Endometrial microvascular endothelial cells (primary cell): ENCODE data around the gene YRDC. TPM values are rescaled to one million over a fixed set of nuclear protein-coding genes. Genes with fewer than 3 reads are reported as not detected.

Source experiments
- in situ Hi-C: cut with HindIII; loops from 2 replicates; pipeline ENCODE4 v1.10.0; 2017; ENCODE audit warnings: low sequenced_read_pairs, low pct_unique_long_range_greater_than_20kb; ENCODE audit errors: inconsistent ontology term
- total RNA-seq: library from RNA; depleted of rRNA; stranded (reverse); fragments of >200 nt; gene quantifications from one replicate; pipeline ENCODE4 v1.2.3, GENCODE V29; 2015; ENCODE audit errors: inconsistent ontology term

YRDC gene, protein sequence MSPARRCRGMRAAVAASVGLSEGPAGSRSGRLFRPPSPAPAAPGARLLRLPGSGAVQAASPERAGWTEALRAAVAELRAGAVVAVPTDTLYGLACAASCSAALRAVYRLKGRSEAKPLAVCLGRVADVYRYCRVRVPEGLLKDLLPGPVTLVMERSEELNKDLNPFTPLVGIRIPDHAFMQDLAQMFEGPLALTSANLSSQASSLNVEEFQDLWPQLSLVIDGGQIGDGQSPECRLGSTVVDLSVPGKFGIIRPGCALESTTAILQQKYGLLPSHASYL
- 25.5 TPM for total RNA-seq

DNA sequence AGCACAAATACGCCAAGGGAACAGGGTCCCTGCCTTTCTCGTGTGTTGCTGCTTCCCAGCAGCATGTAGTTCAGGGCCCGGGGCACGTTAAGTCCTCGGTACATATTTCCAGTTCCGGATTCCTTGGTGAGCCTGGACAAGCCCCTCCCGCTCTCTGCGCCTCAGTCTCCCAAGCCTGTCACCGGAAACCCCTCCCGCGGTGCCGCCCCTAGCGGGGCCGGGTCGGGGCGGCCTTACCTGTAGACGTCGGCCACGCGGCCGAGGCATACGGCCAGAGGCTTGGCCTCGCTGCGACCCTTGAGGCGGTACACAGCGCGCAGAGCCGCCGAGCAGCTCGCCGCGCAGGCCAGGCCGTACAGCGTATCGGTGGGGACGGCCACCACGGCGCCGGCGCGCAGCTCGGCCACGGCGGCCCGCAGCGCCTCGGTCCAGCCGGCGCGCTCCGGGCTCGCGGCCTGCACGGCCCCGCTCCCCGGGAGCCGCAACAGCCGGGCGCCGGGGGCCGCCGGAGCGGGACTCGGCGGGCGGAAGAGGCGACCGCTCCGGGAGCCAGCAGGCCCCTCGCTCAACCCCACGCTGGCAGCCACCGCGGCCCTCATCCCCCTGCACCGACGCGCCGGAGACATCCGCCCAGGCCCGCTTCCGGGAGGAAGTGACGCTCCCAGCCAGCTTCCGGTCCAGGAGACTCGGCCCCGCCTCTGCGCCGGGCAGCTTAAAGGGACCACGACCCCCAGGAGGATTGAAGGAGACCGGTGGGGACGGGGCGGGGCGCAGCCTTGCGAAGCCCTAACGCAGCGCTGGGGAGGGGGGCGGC, at the start of gene YRDC, which contains the start of gene C1orf122:
Gene YRDC, minus strand, starts transcription at position 654 of the 814 bp plus-strand sequence. Its CDS starts 28 bp downstream, at position 626.
Gene C1orf122, plus strand, starts transcription at position 236 of the 814 bp plus-strand sequence. CDS start 615 bp downstream, outside the sequence.
- in situ Hi-C loops = no loop called here

DNA sequence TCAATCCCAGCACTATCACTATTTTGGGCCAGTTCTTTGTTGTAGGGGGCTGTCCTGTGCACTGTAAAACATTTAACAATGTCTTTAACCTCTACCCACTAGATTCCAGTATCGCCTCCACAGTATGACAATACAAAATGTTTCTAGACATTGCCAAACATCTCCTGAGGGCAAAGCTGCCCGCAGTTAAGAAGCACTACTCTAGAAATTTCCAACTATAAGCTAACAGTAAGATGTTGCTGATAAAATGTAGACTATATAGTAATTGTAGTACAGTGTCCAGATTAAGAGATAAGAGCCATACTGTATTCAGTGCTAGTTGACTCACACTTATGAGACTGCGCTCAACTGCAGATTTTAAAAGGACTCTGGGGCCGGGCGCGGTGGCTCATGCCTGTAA, 46.4 kb upstream of the YRDC start:
- in situ Hi-C loops = no loop called here

DNA sequence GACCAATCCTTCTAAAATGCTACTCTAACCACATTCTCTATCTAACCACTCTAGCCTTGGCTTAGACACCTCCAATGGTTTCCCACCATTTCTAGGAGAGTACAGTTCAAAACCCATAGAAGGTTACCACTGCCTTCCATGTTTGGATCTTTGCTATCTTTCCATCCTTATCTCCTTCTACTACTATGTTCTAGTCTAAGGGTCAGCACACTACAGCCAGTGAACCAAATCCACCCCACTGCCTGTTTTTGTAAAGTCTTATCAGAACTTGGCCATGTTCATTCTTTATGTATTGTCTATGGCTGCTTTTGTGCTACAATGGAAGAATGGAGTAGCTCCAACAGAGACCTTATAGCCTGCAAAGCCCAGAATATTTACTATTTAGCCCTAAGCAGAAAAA, 45.1 kb upstream of the YRDC start:
- in situ Hi-C loops = no loop called here

DNA sequence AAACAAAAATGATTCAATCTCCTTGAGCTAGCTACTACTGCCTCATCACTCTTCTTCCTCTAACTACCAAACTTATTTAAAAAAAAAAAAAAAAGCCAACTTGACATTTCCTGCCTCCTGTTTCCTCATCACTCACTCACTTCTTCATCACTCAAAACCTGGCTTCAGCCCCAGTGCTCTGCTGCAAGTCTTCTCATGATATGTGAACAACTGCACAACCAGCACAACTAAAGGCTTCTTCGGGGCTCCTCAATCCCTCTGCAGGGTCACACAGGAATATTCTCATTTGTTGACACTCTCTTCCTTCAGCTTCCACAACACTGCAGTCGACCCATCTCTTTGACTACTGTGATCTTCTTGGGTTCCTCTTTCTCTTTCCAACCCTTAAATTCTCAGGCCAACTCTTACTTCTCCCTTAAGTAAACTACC, 43.8 kb upstream of the YRDC start:
- in situ Hi-C loops = no loop called here

DNA sequence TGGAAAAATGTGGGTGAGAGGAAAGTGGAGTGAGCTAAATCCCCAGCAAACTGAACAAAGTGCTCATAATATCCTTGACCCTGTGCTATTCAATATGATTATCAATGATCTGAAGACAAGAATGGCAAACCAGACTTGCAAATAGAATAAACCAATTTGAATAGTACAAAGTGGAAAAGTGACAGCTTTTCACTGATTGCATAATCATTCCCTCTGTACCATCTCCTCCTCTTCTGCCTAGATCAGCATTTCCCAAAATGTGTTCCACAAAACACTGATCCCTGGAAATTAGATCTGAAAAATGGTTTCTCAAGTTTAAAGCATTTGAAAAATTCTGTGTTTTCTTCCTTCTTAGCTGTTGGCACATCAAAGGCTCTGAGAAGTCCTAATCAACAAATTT, 43.3 kb upstream of the YRDC start:
- in situ Hi-C loops = no loop called here

DNA sequence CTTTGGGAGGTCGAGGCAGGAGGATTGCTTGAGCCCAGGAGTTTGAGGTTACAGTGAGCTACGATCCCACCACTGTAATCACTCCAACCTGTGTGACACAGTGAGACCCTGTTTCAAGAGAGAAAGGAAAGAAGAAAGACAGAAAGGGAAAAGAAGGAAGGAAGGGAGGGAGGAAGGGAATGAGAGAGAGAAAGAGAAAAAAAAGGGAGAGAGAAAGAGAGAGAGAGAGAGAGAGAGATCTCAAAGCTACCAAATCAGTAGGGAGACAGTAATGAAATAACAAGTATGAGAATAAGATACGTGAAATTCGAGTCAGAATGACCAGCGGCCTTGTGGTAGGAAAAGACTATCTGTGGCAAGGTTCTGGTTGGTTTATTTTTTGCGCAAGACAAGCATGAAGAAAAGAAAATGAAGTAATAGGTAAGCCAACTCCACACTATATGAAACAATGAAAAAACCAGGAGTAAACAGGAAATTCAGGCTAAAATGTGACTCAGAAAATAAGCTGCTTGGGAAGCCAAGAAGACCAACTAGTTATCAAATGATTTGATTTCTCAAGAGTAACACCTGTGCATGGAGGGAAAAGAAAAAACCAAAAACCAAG, 42.4 kb upstream of the YRDC start:
- in situ Hi-C loops = no loop called here

DNA sequence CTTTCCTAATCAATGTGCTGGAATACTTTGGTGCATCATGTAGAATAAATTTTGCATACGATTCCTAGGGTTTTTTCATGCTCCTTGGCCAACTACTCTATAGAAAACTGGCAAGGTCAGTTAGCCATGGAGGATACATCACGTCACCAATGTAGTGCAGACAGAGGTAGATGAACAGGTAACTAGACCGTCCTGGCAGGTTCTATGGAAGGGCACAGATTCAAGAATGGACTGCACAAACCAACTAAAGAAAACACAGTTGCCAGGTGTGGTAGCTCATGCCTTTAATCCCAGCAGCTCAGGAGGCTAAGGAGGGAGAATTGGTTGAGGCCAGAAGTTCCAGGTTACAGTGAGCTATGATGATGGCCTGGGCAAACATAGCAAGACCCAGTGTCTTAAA, 41.5 kb upstream of the YRDC start:
- in situ Hi-C loops = no loop called here

DNA sequence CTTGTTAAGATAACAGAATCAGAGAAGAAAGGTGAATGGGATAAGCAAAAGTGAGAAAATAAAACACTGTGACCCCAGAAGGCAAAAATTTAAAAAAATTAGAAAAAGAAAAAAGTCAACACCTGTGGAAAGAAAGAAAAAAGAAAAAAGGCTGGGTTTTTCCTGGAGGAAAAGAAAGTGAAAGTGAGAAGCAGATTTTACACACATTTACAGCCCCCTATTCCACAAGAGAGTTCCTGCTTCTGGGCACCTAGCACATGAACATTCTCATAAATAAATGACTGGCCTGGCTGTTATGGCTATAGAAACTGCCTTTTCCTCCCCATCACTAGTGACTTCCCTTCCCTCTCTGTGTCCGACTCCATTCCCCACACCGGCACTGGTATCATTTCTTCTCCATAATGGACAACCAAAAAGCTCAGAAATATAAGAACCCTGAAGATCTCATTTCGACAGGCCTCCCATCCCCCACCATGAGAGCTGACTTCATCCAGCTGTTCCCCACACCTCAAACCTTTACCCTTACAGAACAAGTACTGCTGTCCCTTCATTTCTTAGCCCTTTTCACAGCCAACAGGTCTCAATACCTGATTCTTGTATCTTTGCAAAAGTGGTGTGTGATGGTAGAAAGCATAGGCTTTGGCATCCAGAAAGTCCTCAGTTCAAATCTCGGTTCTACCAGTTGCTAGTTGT, 38.8 kb upstream of the YRDC start:
- in situ Hi-C loops = no loop called here

DNA sequence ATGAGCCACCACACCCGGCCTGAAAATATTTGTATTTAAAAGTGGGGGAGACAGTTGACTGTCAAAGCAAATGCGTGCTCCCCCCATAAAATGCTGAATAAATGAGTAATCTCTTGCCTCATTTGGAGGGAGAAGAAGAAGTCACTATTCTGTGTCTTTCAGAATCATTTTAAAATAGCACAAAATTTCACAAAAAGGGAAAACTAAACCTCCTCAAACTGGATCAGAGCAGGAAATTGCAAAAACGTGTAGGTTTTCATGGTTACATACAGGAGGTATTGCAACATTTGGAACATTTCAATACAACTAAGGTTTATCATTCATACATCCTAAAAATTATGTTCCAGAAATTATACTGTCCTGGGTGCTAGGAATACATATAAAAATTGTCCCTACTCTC, 37.8 kb upstream of the YRDC start:
- in situ Hi-C loops = no loop called here

DNA sequence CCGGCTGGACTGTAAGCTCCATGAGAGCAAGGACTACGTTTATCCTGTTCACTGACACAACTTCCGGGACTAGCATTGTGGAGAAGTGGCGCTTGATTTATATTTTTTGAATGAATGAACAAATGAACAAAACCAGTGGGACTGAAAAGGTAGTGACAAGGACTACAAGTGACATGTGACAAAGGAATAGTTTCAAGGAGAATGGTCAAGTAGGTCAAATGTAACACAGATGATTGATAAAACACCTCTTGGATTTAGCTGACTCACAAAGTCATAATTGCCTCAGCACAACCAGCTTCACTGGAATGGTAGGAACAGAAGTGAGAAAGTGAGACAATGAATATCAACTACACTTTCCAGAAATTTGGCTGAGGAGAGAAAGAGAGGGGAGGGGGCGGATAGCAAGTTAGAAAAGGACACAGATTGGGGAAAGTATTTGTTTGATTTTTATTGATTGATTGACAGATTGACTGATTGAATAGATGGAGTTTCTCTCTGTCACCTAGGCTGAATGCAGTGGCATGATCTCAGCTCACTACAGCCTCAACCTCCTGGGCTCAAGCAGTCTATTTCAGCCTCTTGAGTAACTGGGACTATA, 37.1 kb upstream of the YRDC start:
- in situ Hi-C loops = no loop called here

DNA sequence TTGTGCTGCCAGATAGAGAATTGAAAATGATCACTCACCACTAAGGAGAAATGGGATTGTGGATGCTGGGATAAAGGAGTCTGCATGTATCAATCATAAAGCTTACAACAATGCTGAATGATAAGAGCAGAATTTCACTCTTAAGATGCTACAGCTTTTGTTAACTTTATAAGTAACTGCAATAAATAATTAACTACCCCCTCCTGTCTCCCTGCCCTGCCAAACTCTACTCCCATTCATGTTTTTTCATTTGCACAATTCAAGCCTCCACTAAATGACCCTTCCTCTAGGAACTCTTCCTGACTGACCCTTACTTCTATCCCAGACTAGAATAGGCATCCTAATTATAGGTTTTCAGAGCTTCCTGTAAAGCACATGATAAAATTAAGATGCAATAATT, 36.5 kb upstream of the YRDC start:
- in situ Hi-C loops = no loop called here

DNA sequence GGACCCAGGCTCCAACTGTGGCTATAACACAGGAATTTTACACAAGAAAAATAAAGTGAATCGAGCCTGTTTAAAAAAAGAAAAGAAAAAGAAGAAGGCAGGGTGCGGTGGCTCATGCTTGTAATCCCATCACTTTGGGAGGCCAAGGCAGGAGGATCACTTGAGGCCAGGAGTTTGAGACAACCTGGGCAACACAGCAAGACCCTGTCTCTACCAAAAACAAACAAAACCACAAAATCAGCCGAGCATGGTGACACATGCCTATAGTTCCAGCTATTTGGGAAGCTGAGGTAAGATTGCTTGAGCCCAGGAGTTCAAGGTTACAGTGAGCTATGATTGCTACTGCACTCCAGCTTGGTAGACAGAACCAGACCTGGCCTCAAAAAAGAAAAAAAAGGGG, 33.6 kb upstream of the YRDC start:
- in situ Hi-C loops = no loop called here

DNA sequence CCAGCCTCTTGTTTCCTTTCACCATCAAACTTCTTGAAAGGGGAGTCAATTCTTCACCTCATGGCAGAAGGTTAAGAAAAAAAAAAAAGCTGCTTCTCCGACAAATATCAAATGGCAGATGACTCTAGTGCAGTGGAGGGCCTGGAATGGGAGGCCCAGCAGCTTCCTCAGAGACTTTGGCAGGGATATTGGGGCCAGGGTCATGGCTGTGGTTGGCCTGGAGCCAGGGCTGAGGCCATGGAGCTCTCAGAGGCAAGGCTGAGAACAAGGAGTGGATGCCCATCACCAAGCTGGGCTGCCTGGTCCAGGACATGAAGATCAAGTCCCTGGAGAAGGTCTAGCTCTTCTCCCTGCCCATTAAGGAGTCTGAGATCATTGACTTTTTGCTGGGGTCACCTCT, 32.7 kb upstream of the YRDC start:
- in situ Hi-C loops = no loop called here

DNA sequence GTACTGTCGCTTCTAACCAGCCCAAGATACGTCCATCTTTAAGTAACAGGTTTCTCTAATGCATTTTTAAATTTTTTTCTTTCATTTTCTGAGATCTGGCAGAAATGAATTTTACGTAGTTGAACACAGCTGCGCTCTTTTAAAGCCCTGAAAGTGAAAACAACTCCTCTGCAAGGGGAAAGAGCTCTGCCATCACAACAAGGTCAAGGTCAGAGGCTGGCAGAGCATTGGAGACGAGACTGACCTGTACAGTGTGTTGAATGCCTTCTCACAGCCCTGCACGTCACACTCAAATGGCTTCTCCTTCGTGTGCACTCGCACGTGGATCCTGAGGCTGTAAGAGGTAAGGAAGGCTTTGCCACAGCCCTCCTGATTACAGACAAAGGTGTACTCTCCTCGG, 31.7 kb upstream of the YRDC start:
- in situ Hi-C loops = no loop called here

DNA sequence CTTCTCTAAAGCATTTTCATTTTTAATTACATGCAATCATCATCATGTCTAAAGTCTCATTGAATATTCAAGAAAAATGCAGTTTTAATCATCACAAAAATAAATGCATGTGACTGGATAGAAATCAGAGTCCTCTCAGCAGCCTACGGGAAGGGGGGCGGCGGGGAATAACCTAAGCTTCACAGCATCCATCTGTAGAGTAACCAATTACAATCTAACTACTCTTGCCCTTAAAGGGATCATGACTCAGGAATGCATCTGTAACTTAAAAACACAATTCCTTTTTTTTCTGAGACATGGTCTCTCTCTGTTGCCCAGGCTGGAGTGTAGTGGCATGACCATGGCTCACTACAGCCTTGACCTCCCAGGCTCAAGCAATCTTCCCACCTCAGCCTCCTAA, 28.8 kb upstream of the YRDC start:
- in situ Hi-C loops = no loop called here

DNA sequence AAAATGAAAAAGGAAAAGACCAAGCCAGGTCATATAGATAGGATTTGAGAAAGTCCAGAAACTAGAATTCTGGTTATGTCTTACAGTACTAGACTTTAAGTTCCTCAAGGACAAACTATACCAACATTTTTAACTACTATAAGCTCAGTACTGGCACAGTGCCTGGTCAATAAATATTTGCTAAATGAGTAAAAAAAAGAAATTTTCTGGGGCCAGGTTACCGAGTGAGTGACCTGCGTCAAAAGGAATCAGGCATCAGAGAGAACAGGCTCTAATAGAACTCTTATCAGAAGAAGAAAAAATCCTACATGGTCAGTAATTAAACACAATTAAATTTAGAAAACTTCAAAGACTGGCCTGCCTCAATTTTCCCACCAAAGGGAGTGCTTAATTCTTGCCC, 23.8 kb upstream of the YRDC start:
- in situ Hi-C loops = no loop called here

DNA sequence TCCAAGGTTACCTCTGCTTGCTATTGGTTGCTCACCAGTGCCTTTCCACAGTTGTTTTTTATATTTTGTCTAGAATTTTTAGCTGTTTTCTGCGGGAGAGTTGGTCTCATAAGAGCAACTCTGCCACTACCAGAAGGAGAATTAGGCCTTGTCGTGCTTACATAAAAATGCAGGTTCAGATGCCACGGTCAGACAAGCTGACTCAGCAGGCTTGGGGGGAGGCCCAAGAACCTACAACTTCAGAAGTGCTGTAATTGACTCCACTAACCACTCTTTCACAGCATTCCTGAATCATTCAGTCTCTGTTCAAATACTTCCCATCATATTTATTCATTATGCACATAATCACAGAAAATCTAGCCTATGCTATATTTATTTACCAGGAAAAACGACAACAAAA, 23.1 kb upstream of the YRDC start:
- in situ Hi-C loops = no loop called here

DNA sequence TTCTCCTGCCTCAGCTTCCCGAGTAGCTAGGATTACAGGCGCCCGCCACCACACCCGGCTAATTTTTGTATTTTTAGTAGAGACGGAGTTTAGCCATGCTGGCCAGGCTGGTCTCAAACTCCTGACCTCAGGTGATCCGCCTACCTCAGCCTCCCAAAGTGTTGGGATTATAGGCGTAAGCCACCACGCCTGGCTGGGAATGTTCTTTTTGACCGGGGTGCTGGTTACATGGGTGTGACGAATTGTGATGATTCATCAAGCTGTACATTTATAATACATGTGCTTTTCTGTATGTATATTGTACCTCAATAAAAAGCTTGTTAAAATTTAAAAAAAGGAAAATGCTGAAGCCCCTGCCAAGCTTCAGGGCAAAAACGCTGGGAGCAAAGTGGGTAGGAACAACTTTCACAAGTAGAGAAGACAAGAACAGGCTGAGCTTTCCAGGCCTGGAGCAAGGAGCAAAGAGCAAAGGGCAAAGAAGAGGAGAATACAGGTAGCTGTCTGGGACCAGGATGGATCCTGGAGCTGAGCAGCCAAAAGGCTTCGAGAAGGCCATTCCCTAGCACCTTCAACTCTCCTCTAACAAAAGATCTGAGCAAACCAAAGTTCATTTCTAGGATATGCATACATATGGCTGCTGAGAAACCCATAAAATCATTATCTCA, 20.5 kb upstream of the YRDC start:
- in situ Hi-C loops = no loop called here
